HS-27A (cell line): ENCODE measurements around the gene TPH2.

Source experiments
- DNase-seq: peaks from one replicate; pipeline ENCODE4 v3.0.0-alpha.2; 2012; ENCODE audit warnings: low read depth, missing footprints

Gene TPH2

DNA sequence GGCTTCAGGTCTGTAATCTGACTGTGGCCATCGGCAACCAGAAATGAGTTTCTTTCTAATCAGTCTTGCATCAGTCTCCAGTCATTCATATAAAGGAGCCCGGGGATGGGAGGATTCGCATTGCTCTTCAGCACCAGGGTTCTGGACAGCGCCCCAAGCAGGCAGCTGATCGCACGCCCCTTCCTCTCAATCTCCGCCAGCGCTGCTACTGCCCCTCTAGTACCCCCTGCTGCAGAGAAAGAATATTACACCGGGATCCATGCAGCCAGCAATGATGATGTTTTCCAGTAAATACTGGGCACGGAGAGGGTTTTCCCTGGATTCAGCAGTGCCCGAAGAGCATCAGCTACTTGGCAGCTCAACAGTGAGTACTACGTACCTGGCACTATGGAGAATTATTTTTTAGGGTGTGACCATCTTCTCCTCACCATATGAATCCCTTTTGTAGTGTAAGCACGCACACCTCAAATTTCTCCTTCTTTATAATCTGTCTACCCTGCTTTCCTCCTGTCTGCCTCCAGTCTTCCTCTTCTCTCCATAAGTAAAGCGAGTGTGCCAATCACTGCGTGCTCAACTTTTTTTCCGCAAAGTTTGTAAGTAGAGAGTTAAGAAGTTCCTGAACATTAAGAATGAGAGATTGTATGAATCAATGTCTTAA, at the start of gene TPH2:
Gene TPH2 (plus strand): TSS at position 118 of the 658 bp plus-strand sequence. CDS start 142 bp downstream, at position 260.
- DNase-seq = peak; percentile 20

DNA sequence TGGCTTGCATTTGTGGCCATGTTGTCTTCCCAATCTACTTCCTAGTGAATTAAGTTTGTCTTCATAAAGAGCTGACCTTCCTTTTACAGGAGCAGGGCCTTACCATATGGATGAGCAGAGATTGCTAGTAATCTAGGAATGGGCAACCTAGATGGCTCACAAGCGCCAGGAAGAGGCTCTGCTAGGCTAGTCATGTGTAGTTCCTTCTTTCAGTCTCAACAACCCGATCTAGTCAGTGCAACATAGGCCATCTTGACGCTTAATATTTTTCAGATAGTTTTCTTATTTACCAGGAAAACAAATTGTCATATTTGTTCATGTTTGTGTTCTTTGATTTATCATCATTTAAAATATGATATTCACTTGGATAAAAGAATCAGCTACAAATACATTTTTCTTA, 48.2 kb upstream of the TPH2 start:
- DNase-seq = no peak

- DNase-seq = no peak
Observed at GRCh38 chr12:71892059-71892458, 46.6 kb upstream of the TPH2 start.

DNA sequence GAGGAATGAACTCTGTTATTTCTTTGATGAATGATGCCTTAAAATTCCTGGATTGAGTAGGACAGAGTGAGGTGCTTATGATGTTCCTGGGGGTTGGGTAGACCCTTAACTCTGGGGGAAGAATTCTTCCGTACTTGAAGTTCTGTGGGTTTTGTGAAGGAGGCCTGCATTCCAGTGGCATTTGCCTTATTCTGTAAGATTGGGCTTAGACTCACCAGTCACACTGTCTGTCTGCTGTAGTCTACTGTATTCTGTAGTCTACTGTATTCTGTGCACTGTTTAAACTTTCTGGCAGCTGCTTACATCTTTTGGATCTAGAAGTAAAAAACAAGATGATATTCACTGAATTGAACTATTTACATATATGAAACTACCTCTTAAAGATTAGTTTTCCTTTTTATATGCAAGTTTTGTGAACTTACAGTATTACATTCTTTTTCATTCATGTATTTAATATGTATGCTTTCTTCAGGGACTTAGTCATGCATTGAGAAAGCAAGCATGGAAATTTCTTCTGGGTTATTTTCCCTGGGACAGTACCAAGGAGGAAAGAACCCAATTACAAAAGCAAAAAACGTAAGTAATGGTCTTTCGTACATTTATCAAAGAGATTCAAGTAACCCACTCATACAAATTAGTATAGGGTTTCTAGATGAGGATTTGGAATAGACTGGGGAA, 42.3 kb upstream of the TPH2 start:
- no peak for DNase-seq

GRCh38 chr12:71900091-71900490, 38.6 kb upstream of the TPH2 start:
- DNase-seq = no peak

GRCh38 chr12:71904629-71905028, 34.0 kb upstream of the TPH2 start:
- DNase-seq = no peak

DNA sequence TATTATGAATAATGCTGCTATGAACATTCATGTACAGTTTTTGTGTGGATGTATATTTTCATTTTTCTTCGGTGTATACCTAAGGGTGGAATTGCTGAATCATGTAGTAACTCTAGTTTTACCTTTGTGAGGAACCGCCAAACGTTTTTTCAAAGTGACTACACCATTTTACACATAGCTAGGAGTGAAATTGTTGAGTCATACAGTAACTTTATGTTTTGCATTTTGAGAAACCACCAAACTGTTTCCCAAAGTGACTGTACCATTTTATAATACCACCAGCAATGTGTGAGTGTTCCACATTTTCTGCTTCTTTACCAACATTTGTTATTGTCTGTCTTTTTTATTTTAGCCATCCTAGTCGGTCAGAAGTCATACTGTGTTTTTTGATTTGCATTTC, 3.1 kb upstream of the TPH2 start:
- DNase-seq = no peak

DNA sequence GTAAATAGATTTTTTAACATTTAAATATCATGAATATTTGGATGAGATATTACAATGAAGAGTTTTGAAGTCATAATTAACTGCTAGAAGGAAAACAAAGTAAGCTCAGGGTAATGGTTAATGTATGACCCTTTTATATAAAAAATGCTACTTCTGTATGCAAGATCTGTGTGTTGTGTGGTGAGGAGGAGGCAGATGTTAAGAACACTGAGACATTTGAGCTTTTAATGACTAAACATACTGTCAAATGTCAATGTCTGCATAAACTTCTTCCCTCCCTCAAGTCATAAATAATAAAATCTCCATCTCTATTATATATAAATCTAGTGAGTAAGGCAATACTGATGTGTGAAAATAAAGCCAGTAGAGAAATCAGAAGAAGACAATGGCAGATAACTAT, 1.4 kb downstream of the TPH2 start:
- DNase-seq = no peak

GRCh38 chr12:71941174-71941573, 2.5 kb downstream of the TPH2 start:
- DNase-seq = no peak

DNA sequence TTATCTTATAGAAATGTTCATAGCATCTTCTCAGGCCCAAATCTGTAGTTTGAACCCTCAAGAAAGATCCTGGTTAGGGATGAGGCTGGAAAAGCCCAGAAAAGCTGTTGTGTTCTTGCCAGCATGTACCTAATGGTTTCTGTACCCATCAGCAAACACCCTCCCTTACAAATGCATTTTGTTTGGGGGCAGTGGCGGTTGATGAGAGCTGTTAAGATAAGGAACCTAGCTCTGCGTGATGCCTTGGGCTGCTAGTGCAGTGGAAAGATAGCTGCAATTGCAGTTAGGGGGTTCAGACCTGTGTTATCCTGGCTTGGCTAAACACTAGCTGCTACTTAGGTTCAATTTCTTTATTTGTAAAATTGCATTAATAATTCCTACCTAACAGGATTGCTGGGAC, 3.6 kb downstream of the TPH2 start:
- DNase-seq = no peak

DNA sequence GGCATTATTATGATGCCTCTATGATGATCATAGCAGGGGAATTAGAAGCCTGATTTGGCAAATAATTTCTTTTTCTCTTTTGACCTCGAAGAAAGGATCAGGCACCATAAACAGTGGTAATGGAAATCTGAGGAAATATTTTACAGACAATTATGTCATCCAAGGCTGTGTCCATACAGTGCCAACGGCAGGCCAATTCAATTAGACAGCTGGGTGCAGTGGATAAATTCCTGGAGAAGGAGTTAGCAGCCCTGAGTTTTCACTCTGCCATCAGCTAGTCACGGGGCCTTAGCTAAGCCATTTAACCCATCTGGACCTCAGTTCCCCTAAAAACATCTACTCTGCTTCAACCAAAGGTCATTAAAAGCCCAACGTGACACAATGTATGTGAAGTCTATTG, 4.1 kb downstream of the TPH2 start:
- no peak for DNase-seq

DNA sequence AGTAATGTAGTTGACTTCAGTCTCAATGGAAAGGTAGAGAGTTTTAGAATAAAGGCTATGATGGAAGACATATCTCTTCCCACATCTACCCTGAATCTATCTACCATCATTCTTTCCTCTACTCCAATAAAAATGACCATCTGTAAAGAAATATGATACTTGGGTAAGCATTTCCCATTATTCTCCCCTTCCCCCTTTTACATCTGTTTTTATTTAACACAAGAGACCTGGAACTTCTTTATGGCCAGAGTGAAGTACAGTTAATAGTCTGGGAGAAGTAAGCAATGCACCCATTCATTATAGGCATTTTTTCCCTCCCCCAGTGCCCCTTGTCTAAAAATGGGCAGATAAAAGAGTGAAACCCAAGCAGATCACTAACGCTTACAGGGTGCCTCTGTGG, 6.5 kb downstream of the TPH2 start:
- no peak for DNase-seq

DNA sequence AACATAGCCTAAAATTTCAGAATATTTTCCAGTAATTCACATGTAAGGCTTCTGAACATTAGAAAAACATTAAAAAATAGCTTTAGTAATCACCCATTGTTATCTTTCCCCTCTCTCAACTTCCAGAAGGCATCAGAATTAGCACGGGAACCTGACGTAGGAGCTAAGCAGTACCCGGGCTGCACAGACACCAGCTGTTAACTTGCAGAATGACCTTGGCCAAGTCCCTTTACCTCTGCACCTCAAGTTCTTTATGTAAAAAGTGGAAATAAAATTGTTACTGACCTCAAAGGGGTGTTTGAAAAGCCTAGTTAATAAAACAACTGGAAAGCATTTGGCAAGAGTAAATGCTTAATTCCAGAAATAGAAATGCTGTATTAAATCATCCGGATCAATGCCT, 7.2 kb downstream of the TPH2 start:
- DNase-seq = no peak

DNA sequence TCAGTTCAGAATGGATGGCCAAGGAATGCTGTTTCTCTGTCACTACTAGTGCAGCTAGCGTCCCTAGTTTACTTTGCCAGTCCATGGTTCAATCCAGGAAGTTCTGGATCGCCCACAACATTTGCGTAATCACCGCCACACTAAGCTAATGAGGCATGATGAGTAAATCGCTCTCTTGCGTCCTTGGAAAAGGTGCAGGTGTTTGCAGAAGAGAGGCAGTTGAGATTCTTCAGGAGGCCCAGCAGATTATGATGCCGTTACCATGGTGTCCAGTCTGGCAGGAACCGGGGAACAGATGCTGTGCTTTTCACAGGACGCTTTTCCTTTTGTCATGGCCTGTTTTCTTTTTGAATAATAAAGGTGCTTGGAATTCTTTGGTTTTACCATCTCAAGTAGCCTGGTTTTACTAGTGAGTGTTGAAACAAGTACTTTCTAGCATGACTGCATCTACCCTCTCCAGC, 9.0 kb downstream of the TPH2 start:
- DNase-seq = no peak

GRCh38 chr12:71948390-71948789, 9.7 kb downstream of the TPH2 start:
- no peak for DNase-seq

DNA sequence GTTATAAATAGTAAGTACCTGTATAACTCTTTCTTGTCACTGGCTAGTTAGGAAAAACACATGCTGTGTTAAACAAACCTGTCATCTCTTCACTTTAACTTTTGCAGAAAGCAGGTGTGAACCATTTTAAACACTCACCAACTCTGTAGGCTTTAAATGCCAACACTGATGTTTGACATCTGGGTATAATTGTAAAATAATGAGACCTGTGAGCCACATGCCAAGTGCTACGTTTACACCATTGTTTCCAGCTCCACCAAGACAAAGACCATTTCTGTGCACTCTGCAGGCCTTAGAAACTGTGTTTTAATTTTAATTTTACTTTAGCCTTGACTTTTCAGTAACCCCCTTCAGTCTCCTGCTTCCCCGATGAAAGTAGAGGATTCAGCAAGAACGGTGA, 11.0 kb downstream of the TPH2 start:
- no peak for DNase-seq

GRCh38 chr12:71950404-71950803, 11.8 kb downstream of the TPH2 start:
- no peak for DNase-seq

- no peak for DNase-seq
Observed at GRCh38 chr12:71950819-71951218, 12.2 kb downstream of the TPH2 start.

DNA sequence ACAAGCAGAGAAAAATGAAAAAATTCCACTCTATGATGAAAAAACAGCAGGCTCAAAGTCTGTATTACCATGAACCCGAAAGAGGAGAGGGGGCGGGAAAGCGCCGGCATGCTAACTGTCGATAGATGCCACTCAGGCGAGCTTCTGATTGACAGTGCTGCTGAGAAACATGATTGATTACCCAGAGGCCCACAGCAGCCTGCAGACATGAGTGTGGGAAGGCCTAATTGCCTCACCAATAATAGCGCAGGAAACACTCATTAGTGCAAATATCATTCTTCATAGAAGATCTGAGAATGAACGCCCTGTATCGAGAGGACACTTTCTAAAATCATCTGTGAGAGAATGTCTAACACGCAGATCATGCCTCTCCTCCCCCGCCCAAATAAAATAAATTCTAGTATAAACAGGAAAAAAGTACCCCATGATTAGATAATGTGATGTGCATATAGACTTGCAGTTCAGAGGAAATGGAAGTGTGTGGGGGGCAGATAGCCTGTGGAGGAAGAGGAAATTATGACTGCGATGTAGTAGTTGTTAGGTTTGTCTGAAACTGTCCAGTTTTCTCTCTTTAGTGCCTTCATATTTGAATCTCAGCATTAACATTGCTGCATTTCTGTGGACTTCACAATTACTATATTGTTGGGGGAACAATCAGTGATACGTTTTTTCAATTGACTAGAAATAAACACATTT, 15.6 kb downstream of the TPH2 start:
- no peak for DNase-seq

DNA sequence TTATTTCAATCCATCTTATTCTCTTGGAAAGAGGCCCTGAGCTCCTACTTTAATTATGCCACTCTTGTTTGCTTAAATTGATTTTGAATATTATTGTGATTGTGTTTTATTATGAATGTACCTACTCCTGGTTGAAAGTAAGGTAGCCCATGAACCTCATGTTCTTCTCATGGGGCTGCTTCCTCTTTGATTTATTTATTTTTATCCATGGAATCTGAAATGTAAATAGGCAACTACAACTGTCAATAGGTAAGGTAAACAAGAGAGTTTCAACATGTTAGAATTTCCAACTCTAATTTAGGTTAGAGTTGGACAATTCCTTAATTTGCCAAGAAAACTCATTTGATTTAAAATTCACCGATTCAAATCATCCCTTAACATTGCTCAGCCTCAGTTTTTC, 16.2 kb downstream of the TPH2 start:
- DNase-seq = no peak

- no peak for DNase-seq
Observed at GRCh38 chr12:71955970-71956369, 17.3 kb downstream of the TPH2 start.

GRCh38 chr12:71958056-71958455, 19.4 kb downstream of the TPH2 start:
- peak; percentile 33 for DNase-seq

DNA sequence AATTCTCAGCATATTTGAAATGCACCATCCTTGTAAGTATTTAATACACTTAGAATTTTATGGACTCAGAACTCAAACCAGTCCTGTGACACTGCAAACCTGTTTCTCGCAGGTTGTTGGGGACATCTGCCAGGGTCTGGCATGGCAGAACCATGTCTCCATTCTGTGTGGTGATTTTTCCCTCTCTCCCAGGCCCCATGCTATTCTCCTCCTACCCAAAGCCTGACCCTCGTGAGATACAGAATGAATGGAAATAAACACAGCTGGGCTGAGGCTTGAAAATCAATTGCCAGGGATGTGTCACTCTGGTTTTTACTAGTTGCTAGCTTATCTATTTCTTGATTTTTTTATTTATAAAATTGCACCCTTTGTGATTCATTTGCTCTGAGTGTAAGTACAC, 19.8 kb downstream of the TPH2 start:
- DNase-seq = no peak
